HG02970 (cell line): ENCODE measurements around the gene TTC5.
"Not testable (repeated sequence)": the region's sequence is repeated elsewhere in the genome, so short reads cannot be mapped to it uniquely, and the experiment has no call there.

Experiments
- ATAC-seq: cut with Tn5 transposase; IDR thresholded peaks from one replicate; pipeline ENCODE4 v1.9.1; 2021; ENCODE audit warnings: mild to moderate bottlenecking, moderate library complexity, moderate number of reproducible peaks; ENCODE audit not compliant: unreplicated experiment, low FRiP score

Gene TTC5

GRCh38 chr14:20314026-20314425, 8.3 kb upstream of the TTC5 start:
- ATAC-seq, result no peak

GRCh38 chr14:20306079-20306423, 300 bp upstream of the TTC5 start:
- ATAC-seq, result no peak

GRCh38 chr14:20302042-20302755, 3.6 kb downstream of the TTC5 start:
- no peak for ATAC-seq

DNA sequence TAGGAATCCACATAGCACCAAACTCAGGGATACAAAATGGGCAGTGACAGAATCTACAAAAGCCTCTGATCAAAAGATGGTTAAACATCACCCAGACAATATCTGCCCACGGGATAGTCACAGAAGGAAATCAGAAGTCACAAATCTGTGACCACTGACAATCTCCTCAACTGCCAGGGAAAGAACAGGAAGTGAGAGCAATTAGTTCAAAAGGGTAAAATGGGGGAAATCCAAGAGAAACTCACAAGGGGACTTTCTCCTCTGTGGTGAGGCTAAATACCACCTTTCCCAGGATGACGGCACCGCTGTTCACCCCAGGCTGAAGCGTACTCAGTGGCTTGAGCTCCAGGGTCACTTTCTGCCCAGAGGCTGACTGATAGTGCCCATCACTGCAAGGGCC, 10.7 kb downstream of the TTC5 start:
- ATAC-seq, result peak; percentile 84

DNA sequence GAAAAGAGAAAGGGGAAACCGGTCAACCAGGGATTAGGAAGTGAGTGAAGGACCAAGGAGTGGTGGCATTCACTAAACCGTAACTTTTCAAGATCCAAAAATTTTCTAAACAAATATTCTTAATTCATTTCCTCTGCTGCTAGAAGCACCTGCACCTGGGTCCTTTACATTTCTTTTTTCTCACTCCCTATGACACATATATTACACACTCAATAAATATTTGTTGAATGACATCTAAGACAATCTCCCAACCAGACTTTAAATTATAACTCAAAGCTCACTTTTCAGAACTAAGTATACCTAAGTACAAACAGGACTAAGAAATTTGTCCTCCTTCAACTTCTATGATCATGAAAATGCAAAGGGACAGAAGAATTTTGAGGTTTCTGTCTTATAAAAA, 11.1 kb downstream of the TTC5 start:
- no peak for ATAC-seq

GRCh38 chr14:20281998-20282397, 23.8 kb downstream of the TTC5 start:
- not testable (repeated sequence) for ATAC-seq

GRCh38 chr14:20280265-20280664, 25.5 kb downstream of the TTC5 start:
- ATAC-seq, result not testable (repeated sequence)

DNA sequence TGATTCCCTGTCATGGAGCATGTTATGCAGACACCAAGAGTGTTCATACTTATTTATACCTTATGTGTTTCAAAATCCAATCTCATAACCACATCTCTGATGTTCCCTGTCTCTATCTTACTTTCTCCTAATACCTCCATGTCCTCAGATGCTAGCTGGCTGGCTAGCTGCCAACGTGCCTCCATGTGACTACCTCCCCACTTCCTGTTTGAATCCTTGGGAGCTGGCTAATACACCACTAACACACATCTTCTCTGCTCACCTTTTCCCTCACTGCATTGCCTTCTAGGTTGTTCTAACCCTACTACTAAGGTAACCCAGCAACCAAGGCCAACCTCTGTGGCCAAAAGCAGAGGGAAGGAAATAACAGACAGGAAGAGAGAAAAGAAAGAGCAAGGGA, 27.3 kb downstream of the TTC5 start:
- no peak for ATAC-seq

GRCh38 chr14:20277409-20277808, 28.3 kb downstream of the TTC5 start:
- ATAC-seq, result no peak

DNA sequence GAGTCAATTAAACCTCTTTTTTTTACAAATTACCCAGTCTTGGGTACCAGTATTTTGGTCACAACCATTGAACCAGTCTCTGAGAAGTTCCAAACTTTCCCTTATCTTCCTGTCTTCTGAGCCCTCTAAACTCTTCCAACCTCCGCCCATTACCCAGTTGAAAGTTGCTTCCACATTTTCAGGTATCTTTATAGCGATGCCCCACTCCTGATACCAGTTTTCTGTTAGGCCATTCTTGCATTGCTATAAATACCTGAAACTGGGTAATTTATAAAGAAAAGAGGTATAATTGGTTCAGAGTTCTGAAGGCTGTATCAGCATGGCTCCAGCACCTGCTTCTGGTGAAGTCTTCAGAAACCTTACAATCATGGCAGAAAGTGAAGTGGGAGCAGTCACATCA, 31.7 kb downstream of the TTC5 start:
- ATAC-seq, result no peak

GRCh38 chr14:20264361-20264760, 41.4 kb downstream of the TTC5 start:
- ATAC-seq, result not testable (repeated sequence)

- ATAC-seq, result no peak
Measured at GRCh38 chr14:20262642-20263128, 43.1 kb downstream of the TTC5 start.

- ATAC-seq, result no peak
Measured at GRCh38 chr14:20247646-20248246, 58.0 kb downstream of the TTC5 start.
